Neutrophil (primary cell): ENCODE results near the gene SNAI1.

Experiments
- H3K27ac ChIP-seq: fragments of 200-600 bp; sonication (generic); 2 replicates; pipeline ENCODE4 v1.5.1; 2016; ENCODE audit warnings: mild to moderate bottlenecking, moderate library complexity
- H3K27me3 ChIP-seq: fragments of 200-600 bp; sonication (generic); 2 replicates; pipeline ENCODE4 v1.6.0; 2016; ENCODE audit warnings: mild to moderate bottlenecking
- H3K36me3 ChIP-seq: fragments of 200-600 bp; sonication (generic); 2 replicates; pipeline ENCODE4 v1.5.1; 2017
- H3K4me1 ChIP-seq, 2 experiments: fragments of 200-600 bp in 1 of 2; sonication (generic) in 1 of 2; 1 replicate in 1 of 2; 2 replicates in 1 of 2; pipeline versions ENCODE4 v1.5.1 to v1.6.1; 2013 to 2016; ENCODE audit warnings: low read depth in 1 of 2, low read length in 1 of 2, mild to moderate bottlenecking in 1 of 2, moderate library complexity in 1 of 2; ENCODE audit not compliant: control insufficient read depth in 1 of 2, insufficient read depth in 1 of 2
- H3K4me3 ChIP-seq, 2 experiments: fragments of 200-600 bp in 1 of 2; sonication (generic) in 1 of 2; 1 replicate in 1 of 2; 2 replicates in 1 of 2; pipeline ENCODE4 v1.5.1; 2013 to 2016; ENCODE audit warnings: low read depth in 1 of 2, low read length in 1 of 2, mild to moderate bottlenecking in 1 of 2, moderate library complexity in 1 of 2
- H3K9me3 ChIP-seq: fragments of 200-600 bp; sonication (generic); 2 replicates; pipeline ENCODE4 v1.5.1; 2016
- CTCF ChIP-seq: fragments of 200-600 bp; sonication (generic); IDR thresholded peaks from 2 replicates; pipeline ENCODE4 v1.5.1; 2016; ENCODE audit warnings: antibody characterized with exemption

The SNAI1 gene

DNA sequence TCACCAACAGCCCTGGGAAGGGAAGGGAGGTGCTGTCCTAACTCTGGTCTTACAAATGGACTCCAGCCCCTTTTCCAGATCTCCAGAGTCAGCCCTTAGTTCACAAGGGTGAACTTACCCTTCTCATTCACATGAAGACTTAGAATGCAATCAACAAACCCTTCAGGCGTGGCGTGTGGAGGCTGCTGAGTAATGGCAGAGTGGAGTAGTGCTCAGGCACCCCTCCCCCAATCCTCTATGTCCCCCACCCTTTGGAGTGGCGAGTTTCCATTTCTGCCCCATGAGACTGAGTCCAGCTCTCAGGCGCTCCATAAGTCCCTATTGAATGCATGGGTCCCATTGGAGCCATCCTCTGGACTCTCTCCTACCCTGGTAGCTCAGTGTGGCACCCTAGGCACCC, 3.3 kb downstream of the SNAI1 start:
- peaks cover 13% of the 10 kb centered on the region in 2 experiments for H3K4me1 ChIP-seq
- no peak for TF ChIP-seq CTCF

DNA sequence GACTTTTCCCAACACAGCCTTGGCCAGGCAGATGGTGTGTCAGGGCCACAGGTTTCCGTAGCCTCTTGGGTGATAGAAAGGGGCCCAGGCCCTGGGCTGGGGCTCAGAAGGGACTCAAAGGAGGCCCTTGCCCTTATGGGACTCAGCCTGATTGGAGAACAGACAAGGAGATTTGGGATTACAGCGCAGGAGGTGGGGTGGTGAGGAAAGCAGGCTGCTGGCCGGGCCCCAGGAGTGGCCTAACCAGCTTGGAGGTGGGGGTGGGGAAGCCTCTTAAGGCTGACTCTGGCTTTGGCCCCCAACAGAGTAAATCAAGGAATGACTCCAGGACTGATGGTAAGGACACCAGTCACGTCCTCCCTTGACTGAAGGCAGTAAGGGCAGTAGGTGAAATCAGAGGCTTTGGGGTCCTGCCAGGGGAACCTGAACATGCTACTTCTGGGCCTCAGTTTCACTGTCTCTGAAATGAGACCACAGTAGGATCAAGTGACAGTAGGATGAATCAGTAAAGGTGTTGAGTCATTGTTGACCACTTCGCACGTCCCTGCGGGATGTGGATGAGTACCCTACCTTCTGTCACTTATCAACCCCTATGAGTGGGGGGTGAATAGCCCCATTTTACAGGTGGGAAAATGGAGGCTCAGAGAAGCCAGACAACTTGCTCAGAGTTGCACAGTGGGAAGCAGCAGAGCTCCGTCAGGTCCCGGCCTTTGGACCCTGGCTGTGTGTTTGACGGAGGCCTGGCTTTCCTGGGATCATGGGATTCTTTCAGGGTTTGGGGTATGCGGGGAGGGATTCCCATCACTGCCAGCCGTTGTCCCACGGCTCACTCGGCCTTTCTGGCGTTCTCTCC, 4.5 kb downstream of the SNAI1 start:
- Histone ChIP-seq H3K4me3 (no peak overlapping the region), H3K9me3 (no peaks in the 10 kb centered on the region), H3K27ac (no peak overlapping the region), H3K27me3 (peaks cover 46% of the 10 kb centered on the region), H3K36me3 (no peaks in the 10 kb centered on the region), H3K4me1 (peaks cover 9 to 10% of the 10 kb centered on the region in 2 experiments)
- no peak for TF ChIP-seq CTCF

More for the DNA sequence above, 3.3 kb downstream of the SNAI1 start:
- H3K4me3 ChIP-seq = no peak overlapping the region
- no peaks in the 10 kb centered on the region for H3K9me3 ChIP-seq
- no peak overlapping the region for H3K27ac ChIP-seq
- H3K27me3 ChIP-seq = peaks cover 58% of the 10 kb centered on the region
- no peaks in the 10 kb centered on the region for H3K36me3 ChIP-seq

DNA sequence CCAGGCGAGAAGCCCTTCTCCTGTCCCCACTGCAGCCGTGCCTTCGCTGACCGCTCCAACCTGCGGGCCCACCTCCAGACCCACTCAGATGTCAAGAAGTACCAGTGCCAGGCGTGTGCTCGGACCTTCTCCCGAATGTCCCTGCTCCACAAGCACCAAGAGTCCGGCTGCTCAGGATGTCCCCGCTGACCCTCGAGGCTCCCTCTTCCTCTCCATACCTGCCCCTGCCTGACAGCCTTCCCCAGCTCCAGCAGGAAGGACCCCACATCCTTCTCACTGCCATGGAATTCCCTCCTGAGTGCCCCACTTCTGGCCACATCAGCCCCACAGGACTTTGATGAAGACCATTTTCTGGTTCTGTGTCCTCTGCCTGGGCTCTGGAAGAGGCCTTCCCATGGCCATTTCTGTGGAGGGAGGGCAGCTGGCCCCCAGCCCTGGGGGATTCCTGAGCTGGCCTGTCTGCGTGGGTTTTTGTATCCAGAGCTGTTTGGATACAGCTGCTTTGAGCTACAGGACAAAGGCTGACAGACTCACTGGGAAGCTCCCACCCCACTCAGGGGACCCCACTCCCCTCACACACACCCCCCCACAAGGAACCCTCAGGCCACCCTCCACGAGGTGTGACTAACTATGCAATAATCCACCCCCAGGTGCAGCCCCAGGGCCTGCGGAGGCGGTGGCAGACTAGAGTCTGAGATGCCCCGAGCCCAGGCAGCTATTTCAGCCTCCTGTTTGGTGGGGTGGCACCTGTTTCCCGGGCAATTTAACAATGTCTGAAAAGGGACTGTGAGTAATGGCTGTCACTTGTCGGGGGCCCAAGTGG, 5.3 kb downstream of the SNAI1 start:
- H3K36me3 ChIP-seq = no peaks in the 10 kb centered on the region
- H3K27me3 ChIP-seq = peaks cover 37% of the 10 kb centered on the region
- H3K9me3 ChIP-seq = no peaks in the 10 kb centered on the region
- no peak overlapping the region for H3K4me3 ChIP-seq
- H3K4me1 ChIP-seq = peaks cover 2% of the 10 kb centered on the region in 2 experiments
- no peak overlapping the region for H3K27ac ChIP-seq
- TF ChIP-seq CTCF = no peak

DNA sequence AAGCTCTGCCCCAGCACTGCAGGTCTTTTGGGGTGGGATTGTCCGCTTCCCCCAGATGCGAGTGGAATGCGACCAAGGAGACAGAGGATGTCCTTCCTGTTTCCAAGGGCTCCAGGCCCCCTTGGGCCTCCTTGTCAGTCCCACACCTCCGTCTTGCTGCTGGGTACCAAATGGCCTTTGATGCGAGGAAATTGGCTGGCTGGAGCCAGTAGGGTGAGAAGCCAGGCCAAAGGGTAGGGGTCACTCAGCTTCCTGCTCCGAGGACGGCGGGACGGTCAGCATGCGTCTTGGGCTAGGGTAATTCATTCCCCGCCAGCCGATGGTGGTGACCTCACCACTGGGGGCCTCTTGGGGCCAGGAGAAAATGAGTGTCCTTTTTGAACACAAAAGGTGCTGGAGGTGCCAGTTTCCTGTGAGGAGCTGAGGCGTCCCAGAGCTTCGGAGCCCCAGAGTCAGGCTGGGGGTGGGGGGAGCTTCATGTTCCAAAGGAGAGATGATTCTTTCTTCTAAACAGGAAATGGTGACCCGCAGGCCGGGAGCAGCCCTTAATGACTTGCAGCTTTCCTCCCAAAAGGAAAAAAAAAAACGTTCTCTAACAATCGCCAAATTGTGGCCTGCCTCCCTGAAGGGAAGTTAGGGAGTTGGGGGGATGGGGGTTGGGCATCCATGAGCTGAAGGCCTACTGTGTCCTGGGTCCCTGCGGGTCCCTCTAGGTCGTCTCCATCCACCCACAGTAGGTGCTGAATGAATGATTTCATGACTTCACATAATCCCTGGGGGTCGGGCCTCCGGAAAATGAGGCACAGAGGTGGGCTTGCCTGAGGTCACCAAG, 6.7 kb downstream of the SNAI1 start:
- Histone ChIP-seq H3K9me3 (no peaks in the 10 kb centered on the region), H3K27me3 (peaks cover 29% of the 10 kb centered on the region), H3K27ac (no peak overlapping the region), H3K4me1 (no peaks in the 10 kb centered on the region), H3K4me3 (no peak overlapping the region), H3K36me3 (no peaks in the 10 kb centered on the region)
- TF ChIP-seq CTCF = no peak

DNA sequence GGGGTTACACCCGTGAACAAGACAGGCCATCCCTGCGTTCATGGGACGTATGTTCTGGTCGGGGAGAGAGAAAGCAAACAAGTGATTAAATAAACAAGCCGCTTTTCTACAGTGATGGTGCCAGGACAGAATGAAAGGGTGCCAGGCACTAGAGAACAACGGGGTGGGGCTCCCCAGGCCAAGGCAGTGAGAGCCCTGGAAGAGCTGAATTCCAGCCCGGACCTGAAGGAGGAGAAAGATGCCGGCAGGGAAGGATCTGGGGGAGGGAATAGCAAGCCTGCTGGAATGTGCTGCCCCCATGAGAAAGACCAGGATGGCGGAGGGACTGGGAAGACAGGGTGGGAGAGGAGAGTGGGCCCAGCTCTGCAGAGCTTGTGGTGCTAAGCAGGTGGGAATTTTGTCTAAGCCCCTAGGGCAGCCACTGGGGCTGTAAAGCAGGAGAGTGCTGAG, 7.5 kb downstream of the SNAI1 start:
- Histone ChIP-seq H3K27ac (no peak overlapping the region), H3K4me1 (no peaks in the 10 kb centered on the region)
- TF ChIP-seq CTCF = no peak

More for the DNA sequence above, 7.5 kb downstream of the SNAI1 start:
- no peak overlapping the region for H3K4me3 ChIP-seq
- no peaks in the 10 kb centered on the region for H3K9me3 ChIP-seq
- H3K36me3 ChIP-seq = no peaks in the 10 kb centered on the region
- H3K27me3 ChIP-seq = peaks cover 23% of the 10 kb centered on the region
